ENCODE results near the gene JPH3.

Gene JPH3

DNA sequence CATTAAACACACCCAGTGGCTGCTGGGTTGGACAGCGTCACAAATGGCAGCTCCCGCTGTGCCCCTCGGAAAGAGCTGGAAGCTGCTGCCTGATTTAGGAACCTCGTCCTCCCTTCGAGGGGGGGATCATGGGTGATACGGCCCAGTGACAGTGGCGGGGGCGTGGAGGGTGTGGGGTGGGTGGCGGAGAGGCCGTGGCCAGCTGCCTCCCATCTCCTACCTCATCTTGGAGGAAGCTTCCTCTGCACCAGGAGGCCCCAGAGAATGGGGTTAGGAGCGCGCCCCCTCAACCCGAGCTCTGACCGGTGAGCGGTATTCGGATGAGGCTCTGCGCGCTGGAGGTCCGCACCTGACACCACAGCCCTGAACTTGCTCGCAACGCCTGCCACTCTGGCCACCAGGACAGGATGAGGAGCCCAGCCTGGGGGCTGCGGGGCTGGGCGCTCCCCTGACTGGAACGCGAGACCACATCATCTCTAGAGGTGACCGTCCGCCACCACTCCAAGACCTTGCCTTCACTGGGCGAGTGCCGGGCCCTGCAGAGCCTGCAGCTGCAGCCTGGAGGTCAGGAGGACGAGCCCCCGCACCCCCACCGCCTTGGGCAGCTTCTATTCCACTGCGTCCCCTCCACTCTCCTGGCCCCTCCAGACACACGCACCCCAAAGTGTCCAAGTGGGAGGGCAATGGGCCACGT is 82.5 kb downstream of the JPH3 start:
- FAIRE-seq = no peak

DNA sequence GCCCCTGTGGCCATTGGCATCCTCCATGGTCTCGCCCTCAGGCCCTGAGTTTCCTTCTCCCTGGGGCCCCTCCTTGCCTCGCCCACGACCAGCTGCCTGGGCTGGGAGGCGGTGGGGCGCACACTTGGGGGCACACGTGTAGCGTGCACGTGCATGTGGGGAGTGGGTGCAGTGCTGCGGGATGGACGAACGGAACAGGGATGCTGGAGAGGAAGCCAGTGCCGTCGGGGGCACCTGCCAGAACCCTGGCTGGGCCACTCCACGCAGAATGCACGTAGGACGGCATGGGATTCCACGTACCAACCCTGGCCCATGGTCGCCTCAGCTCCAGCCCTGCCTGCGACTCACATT is 83.1 kb downstream of the JPH3 start:
- FAIRE-seq = no peak

- no peak for FAIRE-seq
Measured at GRCh38 chr16:87685766-87686165, 83.5 kb downstream of the JPH3 start.

DNA sequence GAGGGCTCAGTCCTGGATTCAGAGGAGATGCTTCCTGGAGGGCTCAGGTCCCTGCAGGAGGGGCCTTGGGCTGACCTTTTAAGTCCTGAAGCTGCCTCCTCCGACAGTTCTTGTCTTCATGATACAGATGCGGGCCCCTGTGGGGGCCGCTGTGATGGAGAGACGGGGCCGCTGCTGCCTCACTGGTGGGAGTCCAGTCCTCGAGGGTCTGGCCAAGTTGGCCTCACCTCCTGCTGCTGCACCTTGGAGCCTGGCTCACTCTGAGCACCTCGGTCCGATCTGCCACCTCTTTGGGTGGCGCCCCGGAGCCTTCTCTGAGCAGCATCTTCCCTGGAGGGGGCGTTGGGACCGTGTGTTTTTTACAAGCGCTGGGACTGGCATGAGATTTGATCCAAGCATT is 84.4 kb downstream of the JPH3 start:
- FAIRE-seq = no peak

DNA sequence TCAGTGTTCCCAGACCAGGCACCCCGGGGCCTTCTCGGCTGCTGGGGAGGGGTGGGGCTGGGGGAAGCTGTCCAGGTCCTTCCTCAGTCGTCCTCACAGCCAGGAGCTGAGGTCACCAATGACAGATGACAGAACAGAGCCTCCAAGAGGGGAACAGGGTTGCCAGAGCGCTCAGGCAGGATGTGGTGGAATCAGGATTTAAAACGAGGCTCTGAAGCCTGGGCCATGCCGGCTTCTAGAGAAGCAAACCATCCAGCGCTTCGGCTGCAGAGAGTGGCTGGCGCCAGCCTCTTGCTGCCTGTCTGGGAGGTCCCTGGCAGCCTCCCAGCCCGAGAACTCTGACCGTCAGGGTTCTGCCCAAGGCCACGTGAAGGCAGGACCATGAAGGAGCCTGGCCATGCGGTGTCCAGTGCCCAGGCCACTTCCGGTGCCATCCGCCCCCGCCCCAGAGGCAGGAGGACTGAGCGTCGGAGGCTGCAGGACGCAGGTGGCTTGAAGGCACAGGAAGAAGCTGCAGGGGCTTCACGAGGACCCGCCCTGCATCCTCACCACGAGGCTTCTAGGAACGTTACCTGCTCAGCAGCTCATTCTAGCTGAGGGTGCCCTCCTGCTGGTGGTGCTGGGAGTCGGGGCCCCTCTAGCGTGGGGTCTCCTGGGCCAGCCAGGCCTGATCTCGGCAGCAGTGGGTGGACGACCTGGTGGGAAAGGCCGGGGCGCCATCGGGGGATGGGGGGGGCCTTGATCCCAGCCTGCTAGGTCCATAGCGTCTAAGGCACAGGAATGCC is 85.0 kb downstream of the JPH3 start:
- FAIRE-seq = no peak

DNA sequence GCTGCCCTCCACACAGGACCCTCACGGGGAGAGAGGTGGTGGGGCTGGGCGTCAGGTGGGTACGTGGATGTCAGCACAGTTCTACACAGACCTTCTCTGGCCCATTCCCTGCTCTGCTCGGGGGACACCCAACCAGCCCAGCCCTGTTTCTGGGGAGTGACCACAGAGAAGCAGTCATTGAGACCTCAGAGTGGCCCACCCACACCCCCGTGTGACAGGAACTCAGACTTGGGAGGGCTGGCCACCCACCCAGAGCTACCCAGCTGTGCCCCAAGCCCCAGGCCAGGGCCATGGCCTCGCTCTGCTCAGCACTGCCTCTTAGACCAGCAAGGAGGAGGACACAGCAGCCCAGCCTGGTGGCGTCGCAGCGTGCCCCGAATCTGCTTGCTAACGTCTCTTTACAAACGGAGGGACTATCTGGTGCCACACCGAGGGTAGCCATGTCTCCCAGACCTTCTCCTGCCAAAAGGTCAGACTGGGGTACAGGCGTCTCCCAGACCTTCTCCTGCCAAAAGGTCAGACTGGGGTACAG is 85.8 kb downstream of the JPH3 start:
- no peak for FAIRE-seq

GRCh38 chr16:87688876-87689815 is 86.8 kb downstream of the JPH3 start:
- FAIRE-seq = no peak

- FAIRE-seq = no peak
Measured at GRCh38 chr16:87689956-87690465, 87.7 kb downstream of the JPH3 start.

GRCh38 chr16:87690911-87691685 is 88.8 kb downstream of the JPH3 start:
- no peak for FAIRE-seq

DNA sequence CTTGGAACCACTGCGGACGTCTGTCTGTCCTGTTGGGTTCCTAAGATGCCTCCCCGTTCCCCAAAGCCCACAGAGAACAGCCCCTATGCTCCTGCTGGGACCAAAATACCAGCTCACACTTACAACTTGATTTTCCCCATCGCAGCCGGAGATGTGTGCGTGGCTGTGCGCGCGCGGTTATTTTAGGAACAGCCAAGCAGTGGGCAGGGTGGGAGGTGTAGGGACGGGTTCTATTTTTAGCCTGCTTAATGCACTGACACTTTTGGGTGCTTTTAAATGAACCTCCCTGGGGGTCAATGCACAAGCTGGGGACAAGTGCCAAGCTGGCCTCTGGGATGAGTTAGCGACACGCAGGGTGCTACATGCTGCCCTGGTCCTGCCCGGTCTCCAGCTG is 89.4 kb downstream of the JPH3 start:
- no peak for FAIRE-seq

DNA sequence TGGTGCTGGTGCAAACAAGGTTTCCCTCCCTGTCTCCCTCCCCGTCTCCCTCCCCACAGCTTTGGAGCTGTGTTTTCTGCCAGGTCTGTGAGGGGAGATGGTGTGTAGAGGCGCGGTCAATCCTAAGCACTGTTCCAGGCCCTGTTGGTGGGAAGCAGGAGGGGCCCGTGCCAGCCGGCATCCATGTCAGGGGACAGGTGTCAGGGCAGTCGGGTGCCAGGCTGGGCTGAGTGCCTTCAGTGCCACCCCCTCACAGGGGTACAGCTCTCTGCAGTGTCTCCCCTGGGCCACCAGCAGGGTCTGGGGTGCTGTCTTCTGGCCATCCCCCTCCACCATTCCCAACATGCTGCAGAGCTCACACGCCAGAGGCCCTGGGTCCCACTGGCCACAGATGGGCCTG is 89.9 kb downstream of the JPH3 start:
- no peak for FAIRE-seq

DNA sequence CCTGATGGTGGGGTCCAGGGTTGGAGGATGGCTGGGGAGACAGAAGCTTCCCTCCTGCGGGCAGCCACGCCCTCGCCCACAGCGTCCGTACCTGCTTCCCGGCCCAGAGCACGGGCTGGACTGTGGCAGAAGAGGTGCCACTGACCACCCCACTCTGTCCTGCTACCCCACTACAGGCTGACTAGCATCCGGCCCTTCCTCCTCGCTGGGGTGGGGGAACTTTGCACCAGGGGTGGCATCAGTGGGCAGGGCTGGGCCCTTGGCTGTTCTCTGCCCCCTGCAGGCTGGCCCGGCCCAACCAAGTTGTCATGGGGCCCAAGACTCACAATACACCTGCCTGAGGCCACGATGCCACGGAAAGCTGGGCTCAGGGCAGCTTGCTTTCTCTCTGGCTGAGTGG is 90.4 kb downstream of the JPH3 start:
- no peak for FAIRE-seq

DNA sequence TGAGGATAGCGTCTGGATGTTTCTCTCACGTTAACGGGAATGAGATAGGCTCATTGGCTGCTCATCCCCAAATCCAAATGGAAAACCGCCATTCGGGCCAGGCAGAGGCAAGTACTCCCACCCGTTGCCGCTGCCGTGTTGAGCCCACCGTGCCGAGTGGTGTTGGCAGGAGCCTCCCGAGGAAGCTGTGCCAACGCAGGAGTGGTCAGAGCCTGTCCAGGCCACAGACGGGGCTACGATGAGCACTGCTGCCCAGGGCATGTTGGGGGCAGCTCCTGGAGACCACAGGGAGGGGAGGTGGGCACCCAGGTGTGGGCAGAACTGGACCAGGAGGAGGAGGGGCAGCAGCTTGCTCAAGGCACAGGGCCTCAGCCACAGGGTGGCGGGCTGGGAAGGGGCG is 91.5 kb downstream of the JPH3 start:
- no peak for FAIRE-seq

DNA sequence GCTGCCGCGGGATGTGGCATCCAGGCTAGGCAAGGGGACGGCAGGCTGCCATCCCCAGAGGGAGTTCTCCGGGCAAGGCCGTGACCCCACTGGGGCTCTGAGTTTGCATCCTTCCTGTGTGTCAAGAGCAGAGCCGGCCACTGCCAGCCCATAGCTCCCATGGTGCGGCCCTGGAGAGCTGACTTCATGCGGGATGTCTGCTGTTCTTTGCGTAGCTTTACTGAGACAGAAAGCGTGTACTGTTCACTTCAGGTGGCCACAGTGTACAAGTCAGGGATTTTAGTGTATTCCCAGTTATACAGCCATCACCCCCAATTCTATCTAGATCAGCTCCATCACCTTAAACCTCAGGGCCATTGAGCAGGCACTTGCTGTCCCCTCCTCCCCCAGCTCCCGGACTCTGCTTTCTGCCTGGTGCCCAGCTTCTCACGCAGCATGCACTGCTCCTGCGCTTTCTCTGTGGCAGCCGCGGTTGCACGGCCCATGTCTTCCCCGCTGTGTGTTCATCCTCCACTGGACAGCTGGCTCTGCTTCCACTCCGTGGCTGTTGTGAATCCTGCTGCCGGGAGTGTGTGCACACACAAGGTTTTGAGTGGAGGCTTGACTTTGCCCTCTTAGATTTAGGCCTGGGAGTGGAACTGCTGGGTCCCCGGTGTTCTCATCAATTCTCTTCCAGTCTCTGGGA is 92.3 kb downstream of the JPH3 start:
- no peak for FAIRE-seq

- FAIRE-seq = no peak
Measured at GRCh38 chr16:87695534-87695933, 93.2 kb downstream of the JPH3 start.

GRCh38 chr16:87696726-87697125 is 94.4 kb downstream of the JPH3 start:
- FAIRE-seq = no peak

- no peak for FAIRE-seq
Measured at GRCh38 chr16:87697256-87697655, 94.9 kb downstream of the JPH3 start.

DNA sequence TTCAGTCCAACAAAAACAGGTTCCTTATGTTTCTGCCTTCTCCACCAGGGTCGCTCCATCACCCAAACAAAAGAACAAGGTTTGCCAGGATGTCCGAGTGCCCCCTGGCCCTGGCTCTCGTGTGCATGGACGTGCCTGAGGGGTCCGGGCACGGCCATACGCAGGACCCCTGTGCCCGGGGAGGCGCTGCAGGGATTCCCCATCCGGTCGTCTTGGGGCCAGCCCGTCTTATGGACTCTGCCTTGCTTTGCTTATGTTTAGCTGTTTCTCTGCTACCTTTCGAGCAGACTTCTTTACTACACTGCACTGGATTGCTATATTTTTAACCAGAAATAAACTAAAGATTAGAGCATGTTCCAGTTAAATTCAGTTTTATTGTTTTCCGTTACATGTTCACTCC is 95.5 kb downstream of the JPH3 start:
- FAIRE-seq = no peak

GRCh38 chr16:87698241-87698640 is 95.9 kb downstream of the JPH3 start:
- no peak for FAIRE-seq

DNA sequence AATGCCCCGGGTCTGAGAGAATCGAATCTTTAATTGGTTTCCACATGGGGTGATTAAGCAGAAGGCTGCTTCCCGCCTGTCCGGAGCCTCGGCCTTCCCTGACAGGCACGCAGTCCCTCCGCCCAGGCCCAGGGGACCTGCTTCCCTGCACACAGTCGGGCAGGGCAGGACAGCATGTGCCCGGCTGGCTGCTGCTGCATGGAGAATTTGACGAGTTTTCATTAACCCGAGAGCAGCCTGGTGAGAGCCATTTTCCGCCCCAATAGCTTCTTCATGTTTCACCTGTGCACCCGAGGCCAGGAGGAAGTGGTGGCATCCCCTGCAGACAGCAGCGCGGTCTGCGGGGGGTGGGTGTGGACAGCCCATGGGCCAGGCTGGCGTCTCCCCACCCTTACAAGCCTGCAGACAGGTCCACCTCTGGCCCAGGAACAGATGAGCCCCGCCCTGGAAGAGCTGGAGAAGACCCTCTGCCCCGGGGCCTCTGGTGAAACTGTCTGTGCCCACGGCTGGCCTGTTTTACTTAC is 96.4 kb downstream of the JPH3 start:
- no peak for FAIRE-seq

DNA sequence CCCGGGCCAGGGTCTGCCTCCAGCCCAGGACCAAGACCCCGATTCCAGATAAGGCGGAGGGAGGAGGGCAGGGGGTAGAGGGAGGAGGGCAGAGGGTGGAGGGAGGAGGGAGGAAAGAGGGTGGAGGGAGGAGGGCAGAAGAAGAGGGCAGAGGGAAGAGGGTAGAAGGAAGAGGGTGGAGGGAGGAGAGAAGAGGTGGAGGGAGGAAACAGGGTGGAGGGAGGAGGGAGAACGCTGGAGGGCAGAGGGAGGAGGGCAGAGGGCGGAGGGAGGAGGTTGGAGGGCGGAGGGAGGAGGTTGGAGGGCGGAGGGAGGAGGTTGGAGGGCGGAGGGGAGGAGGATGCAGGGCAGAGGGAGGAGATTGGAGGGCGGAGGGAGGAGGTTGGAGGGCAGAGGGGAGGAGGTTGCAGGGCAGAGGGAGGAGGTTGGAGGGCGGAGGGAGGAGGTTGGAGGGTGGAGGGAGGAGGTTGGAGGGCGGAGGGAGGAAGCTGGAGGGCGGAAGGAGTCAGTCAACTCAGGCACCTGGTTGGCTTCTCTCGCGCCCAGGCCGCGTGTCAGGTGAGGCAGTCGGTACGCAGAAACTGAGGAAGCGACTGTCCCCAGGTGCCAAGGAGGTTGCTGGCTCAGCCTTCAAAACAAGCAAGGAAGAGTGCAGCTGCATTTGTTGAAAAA is 98.2 kb downstream of the JPH3 start:
- no peak for FAIRE-seq
